GM19397 (cell line): ENCODE results near the gene PIGL.
"Not testable (repeated sequence)": the region's sequence is repeated elsewhere in the genome, so short reads cannot be mapped to it uniquely, and the experiment has no call there.

ENCODE experiments used
- ATAC-seq: cut with Tn5 transposase; IDR thresholded peaks from one replicate; pipeline ENCODE4 v1.9.1; 2021; ENCODE audit warnings: mild to moderate bottlenecking, moderate library complexity; ENCODE audit not compliant: unreplicated experiment

PIGL gene

GRCh38 chr17:16217002-16217635 lies at the start of gene PIGL:
Gene PIGL (plus strand): TSS chr17:16217210. CDS start chr17:16217227, 17 bp downstream.
- ATAC-seq, result peak; percentile 41

- ATAC-seq, result no peak
Observed at GRCh38 chr17:16171613-16172012, 45.4 kb upstream of the PIGL start.

GRCh38 chr17:16178836-16179235 lies 38.2 kb upstream of the PIGL start:
- ATAC-seq, result no peak

- ATAC-seq, result no peak
Observed at GRCh38 chr17:16181581-16181980, 35.4 kb upstream of the PIGL start.

GRCh38 chr17:16187642-16188041 lies 29.4 kb upstream of the PIGL start:
- no peak for ATAC-seq

GRCh38 chr17:16189791-16190348 lies 27.1 kb upstream of the PIGL start:
- no peak for ATAC-seq

- no peak for ATAC-seq
Observed at GRCh38 chr17:16190703-16191360, 26.2 kb upstream of the PIGL start.

GRCh38 chr17:16191604-16192003 lies 25.4 kb upstream of the PIGL start:
- no peak for ATAC-seq

GRCh38 chr17:16194307-16194835 lies 22.6 kb upstream of the PIGL start:
- ATAC-seq, result not testable (repeated sequence)

- ATAC-seq, result no peak
Observed at GRCh38 chr17:16197276-16197675, 19.7 kb upstream of the PIGL start.

- ATAC-seq, result no peak
Observed at GRCh38 chr17:16199093-16199492, 17.9 kb upstream of the PIGL start.

GRCh38 chr17:16201693-16202131 lies 15.3 kb upstream of the PIGL start:
- not testable (repeated sequence) for ATAC-seq

- not testable (repeated sequence) for ATAC-seq
Observed at GRCh38 chr17:16202554-16203500, 14.2 kb upstream of the PIGL start.

- not testable (repeated sequence) for ATAC-seq
Observed at GRCh38 chr17:16204763-16205162, 12.2 kb upstream of the PIGL start.

- no peak for ATAC-seq
Observed at GRCh38 chr17:16211590-16211989, 5.4 kb upstream of the PIGL start.

GRCh38 chr17:16212793-16213192 lies 4.2 kb upstream of the PIGL start:
- no peak for ATAC-seq

- no peak for ATAC-seq
Observed at GRCh38 chr17:16214190-16215001, 2.6 kb upstream of the PIGL start.

GRCh38 chr17:16215002-16215272 lies 2.1 kb upstream of the PIGL start:
- peak; percentile 38 for ATAC-seq

GRCh38 chr17:16215273-16215964 lies 1.6 kb upstream of the PIGL start, which contains the start of gene NCOR1:
Gene NCOR1 (minus strand): TSS chr17:16215534. CDS start chr17:16194569, 20,965 bp downstream.
- peak; percentile 74 for ATAC-seq

- no peak for ATAC-seq
Observed at GRCh38 chr17:16215965-16216316, 1.1 kb upstream of the PIGL start.
